ENCODE data around the gene LSAMP. TPM values are rescaled to one million over a fixed set of nuclear protein-coding genes. Genes with fewer than 3 reads are reported as not detected.

LSAMP gene
- total and polyA plus RNA-seq, 2 of the 13 experiments (the other 11 are each of a cell fraction or from before 2014, with no cell fraction given): not detected

DNA sequence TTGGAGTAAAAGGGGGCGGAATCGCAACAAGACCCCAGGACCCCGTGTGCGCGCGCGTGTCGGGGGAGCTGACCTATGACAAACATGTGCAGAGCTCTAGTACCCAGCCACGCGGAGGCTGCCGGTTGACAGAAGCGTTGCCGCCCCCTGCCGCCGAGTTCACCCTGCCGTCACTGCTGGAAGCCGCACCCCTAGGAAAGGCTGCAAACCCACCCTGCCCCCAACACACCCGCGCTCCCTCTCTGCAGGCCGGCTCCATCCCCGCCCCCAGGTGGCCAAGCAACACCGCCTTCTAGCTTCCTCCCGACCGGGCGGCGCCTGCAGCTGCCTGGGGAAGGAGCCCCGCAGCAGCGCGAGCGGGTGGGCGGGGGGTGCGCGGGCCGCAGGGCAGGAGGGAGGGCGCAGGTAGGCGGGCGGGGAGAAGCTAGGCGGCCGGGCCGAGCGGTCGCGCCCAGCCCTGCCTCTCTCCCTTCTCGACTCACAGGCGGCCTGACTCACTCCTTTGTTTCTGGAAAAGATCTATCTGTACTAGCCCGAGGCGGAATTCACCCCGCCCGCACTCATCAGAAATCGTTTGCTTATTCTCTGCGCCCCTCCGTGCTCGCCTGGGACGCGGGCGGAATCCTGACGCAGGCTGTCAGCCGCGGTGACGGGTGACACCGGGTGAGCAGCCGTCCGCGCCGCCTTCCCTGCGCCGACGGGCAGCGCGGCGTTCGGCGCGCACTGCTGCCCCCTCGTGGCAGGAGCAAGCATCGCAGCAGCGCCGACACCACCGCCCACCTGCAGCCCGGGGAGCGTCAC lies 661.1 kb downstream of the LSAMP start (continued):
- TF ChIP-seq ZNF614 (CRISPR knock-in tag; IDR thresholded peaks at IDR 0.05; ENCODE audit: borderline replicate concordance) (no peak), ZNF530 (CRISPR knock-in tag; IDR thresholded peaks at IDR 0.05; ENCODE audit: low read depth) (no peak), HES4 (CRISPR knock-in tag; IDR thresholded peaks at IDR 0.05; ENCODE audit: borderline replicate concordance) (peak; percentile 64; the same call in 1 of the 2 replicates), ZNF101 (CRISPR knock-in tag; IDR thresholded peaks at IDR 0.05; ENCODE audit: borderline replicate concordance, low read depth) (no peak), XBP1 (CRISPR knock-in tag; IDR thresholded peaks at IDR 0.05) (no peak), ZFP36 (IDR thresholded peaks at IDR 0.05; ENCODE audit: borderline replicate concordance, low read depth, low read length, partially characterized antibody) (no peak), ZNF546 (CRISPR knock-in tag; conservative IDR thresholded peaks at IDR 0.05) (peak; percentile 68; the same call in 1 of the 2 replicates), CENPX (CRISPR knock-in tag; IDR thresholded peaks at IDR 0.05) (no peak), ZNF556 (CRISPR knock-in tag; IDR thresholded peaks at IDR 0.05; ENCODE audit: borderline replicate concordance) (peak; percentile 89; the same call in 1 of the 2 replicates), RORA (CRISPR knock-in tag; IDR thresholded peaks at IDR 0.05) (no peak), STAG1 (CRISPR knock-in tag; IDR thresholded peaks at IDR 0.05) (peak; percentile 75), ZNF367 (CRISPR knock-in tag; IDR thresholded peaks at IDR 0.05; ENCODE audit: borderline replicate concordance) (no peak), ADNP (CRISPR knock-in tag; IDR thresholded peaks at IDR 0.05) (no peak), ZBTB8A (CRISPR knock-in tag; IDR thresholded peaks at IDR 0.05; ENCODE audit: borderline replicate concordance, low read depth) (no peak)
- TF ChIP-seq, protein P1, sequence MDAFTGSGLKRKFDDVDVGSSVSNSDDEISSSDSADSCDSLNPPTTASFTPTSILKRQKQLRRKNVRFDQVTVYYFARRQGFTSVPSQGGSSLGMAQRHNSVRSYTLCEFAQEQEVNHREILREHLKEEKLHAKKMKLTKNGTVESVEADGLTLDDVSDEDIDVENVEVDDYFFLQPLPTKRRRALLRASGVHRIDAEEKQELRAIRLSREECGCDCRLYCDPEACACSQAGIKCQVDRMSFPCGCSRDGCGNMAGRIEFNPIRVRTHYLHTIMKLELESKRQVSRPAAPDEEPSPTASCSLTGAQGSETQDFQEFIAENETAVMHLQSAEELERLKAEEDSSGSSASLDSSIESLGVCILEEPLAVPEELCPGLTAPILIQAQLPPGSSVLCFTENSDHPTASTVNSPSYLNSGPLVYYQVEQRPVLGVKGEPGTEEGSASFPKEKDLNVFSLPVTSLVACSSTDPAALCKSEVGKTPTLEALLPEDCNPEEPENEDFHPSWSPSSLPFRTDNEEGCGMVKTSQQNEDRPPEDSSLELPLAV (CRISPR knock-in tag; conservative IDR thresholded peaks at IDR 0.05; ENCODE audit: low read depth): no peak
- TF ChIP-seq, protein P2, sequence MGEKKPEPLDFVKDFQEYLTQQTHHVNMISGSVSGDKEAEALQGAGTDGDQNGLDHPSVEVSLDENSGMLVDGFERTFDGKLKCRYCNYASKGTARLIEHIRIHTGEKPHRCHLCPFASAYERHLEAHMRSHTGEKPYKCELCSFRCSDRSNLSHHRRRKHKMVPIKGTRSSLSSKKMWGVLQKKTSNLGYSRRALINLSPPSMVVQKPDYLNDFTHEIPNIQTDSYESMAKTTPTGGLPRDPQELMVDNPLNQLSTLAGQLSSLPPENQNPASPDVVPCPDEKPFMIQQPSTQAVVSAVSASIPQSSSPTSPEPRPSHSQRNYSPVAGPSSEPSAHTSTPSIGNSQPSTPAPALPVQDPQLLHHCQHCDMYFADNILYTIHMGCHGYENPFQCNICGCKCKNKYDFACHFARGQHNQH (CRISPR knock-in tag; IDR thresholded peaks at IDR 0.05): peak; percentile 60
- TF ChIP-seq, protein P3, sequence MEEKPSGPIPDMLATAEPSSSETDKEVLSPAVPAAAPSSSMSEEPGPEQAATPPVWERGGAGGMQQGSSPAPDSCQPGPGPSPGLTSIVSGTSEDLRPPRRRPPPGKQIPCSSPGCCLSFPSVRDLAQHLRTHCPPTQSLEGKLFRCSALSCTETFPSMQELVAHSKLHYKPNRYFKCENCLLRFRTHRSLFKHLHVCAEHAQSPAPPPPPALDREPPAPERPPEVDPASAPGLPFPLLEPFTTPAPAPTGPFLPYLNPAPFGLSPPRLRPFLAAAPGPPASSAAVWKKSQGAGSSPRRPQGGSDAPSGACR (CRISPR knock-in tag; IDR thresholded peaks at IDR 0.05): no peak
- TF ChIP-seq, protein P4, sequence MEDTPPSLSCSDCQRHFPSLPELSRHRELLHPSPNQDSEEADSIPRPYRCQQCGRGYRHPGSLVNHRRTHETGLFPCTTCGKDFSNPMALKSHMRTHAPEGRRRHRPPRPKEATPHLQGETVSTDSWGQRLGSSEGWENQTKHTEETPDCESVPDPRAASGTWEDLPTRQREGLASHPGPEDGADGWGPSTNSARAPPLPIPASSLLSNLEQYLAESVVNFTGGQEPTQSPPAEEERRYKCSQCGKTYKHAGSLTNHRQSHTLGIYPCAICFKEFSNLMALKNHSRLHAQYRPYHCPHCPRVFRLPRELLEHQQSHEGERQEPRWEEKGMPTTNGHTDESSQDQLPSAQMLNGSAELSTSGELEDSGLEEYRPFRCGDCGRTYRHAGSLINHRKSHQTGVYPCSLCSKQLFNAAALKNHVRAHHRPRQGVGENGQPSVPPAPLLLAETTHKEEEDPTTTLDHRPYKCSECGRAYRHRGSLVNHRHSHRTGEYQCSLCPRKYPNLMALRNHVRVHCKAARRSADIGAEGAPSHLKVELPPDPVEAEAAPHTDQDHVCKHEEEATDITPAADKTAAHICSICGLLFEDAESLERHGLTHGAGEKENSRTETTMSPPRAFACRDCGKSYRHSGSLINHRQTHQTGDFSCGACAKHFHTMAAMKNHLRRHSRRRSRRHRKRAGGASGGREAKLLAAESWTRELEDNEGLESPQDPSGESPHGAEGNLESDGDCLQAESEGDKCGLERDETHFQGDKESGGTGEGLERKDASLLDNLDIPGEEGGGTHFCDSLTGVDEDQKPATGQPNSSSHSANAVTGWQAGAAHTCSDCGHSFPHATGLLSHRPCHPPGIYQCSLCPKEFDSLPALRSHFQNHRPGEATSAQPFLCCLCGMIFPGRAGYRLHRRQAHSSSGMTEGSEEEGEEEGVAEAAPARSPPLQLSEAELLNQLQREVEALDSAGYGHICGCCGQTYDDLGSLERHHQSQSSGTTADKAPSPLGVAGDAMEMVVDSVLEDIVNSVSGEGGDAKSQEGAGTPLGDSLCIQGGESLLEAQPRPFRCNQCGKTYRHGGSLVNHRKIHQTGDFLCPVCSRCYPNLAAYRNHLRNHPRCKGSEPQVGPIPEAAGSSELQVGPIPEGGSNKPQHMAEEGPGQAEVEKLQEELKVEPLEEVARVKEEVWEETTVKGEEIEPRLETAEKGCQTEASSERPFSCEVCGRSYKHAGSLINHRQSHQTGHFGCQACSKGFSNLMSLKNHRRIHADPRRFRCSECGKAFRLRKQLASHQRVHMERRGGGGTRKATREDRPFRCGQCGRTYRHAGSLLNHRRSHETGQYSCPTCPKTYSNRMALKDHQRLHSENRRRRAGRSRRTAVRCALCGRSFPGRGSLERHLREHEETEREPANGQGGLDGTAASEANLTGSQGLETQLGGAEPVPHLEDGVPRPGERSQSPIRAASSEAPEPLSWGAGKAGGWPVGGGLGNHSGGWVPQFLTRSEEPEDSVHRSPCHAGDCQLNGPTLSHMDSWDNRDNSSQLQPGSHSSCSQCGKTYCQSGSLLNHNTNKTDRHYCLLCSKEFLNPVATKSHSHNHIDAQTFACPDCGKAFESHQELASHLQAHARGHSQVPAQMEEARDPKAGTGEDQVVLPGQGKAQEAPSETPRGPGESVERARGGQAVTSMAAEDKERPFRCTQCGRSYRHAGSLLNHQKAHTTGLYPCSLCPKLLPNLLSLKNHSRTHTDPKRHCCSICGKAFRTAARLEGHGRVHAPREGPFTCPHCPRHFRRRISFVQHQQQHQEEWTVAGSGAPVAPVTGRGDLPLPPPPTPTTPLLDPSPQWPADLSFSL (CRISPR knock-in tag; IDR thresholded peaks at IDR 0.05): no peak

Measured in HepG2 (cell line).